LNCAP (cell line): ENCODE results near the gene MPV17.

Experiments used
- TF ChIP-seq, protein P1 (sequence below): fragments of 450-650 bp; IDR thresholded peaks from 2 replicates; pipeline ENCODE4 v1.5.1; 2017; ENCODE audit warnings: mild to moderate bottlenecking

MPV17 gene

GRCh38 chr2:27336173-27336572, 13.3 kb upstream of the MPV17 start:
- TF ChIP-seq, protein P1, sequence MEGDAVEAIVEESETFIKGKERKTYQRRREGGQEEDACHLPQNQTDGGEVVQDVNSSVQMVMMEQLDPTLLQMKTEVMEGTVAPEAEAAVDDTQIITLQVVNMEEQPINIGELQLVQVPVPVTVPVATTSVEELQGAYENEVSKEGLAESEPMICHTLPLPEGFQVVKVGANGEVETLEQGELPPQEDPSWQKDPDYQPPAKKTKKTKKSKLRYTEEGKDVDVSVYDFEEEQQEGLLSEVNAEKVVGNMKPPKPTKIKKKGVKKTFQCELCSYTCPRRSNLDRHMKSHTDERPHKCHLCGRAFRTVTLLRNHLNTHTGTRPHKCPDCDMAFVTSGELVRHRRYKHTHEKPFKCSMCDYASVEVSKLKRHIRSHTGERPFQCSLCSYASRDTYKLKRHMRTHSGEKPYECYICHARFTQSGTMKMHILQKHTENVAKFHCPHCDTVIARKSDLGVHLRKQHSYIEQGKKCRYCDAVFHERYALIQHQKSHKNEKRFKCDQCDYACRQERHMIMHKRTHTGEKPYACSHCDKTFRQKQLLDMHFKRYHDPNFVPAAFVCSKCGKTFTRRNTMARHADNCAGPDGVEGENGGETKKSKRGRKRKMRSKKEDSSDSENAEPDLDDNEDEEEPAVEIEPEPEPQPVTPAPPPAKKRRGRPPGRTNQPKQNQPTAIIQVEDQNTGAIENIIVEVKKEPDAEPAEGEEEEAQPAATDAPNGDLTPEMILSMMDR: no peak

- TF ChIP-seq, protein P1: no peak
Observed at GRCh38 chr2:27335311-27335710, 12.4 kb upstream of the MPV17 start.

- TF ChIP-seq, protein P1: no peak
Observed at GRCh38 chr2:27324720-27325119, 1.8 kb upstream of the MPV17 start.

GRCh38 chr2:27323596-27324285, 844 bp upstream of the MPV17 start:
- TF ChIP-seq, protein P1: no peak

- TF ChIP-seq, protein P1: no peak
Observed at GRCh38 chr2:27322301-27322765, 564 bp downstream of the MPV17 start.

GRCh38 chr2:27320958-27321543, 1.8 kb downstream of the MPV17 start:
- TF ChIP-seq, protein P1: peak; percentile 49; the same call in 1 of the 2 replicates

DNA sequence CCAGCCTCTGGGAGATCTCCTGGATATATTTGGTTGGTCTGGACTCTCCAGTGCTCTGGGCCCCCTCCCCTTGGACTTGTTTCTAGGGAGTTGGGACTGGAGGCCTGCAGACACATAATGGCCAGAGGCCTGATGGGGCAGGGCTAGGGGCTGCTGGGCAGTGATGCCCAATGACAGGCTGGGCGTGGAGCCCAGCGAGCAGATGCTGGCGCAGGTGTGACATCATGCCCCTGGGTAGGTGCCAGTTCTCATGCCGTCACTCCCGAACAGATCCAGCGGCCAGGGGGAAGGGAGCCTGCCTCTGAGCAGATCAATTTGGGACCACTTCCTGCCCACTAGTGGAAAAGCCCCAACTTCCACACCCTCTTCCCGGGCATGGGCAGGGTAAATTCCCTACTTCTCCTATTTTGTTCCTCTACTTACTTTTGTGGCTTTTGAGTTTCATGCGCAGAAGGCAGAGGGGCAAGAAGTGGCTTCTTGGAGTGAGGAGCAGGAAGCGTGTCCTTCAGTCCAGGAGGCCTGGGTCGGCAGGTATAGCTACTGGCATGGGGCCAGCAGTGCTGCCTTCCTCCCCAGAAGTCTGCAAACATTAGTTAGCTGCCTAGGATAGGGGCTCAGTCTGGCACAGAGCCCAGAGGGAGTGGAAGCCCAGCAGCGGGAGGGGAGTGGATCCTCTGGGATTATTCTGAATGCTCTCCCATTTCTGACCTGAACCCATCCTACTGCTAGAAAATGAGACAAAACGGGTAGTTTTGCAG, 6.1 kb downstream of the MPV17 start:
- TF ChIP-seq, protein P1: no peak
